Fibroblast of the aortic adventitia (primary cell): ENCODE measurements around the gene MRPL4. TPM values are rescaled to one million over a fixed set of nuclear protein-coding genes. Genes with fewer than 3 reads are reported as not detected.
A peak's percentile ranks its signal among the peaks of the same experiment; 100 is the strongest.

Experiments
- DNase-seq: peaks from one replicate; pipeline ENCODE4 v3.0.0-alpha.2; 2010; ENCODE audit warnings: low read depth
- H3K4me3 ChIP-seq: 2 replicates; pipeline ENCODE4 v1.5.1; 2011; ENCODE audit warnings: low read depth, mild to moderate bottlenecking, control low read depth, low read length, moderate library complexity
- total RNA-seq: library from RNA; depleted of rRNA; stranded (reverse); fragments of >200 nt; gene quantifications from 2 replicates; pipeline ENCODE4 v1.2.3, GENCODE V29; 2012; ENCODE audit warnings: low replicate concordance
- TF ChIP-seq, protein P1 (sequence below): IDR thresholded peaks from 2 replicates; pipeline ENCODE4 v1.5.1; 2011; ENCODE audit warnings: mild to moderate bottlenecking, low read length, control low read depth, inconsistent platforms; ENCODE audit not compliant: insufficient read depth

The MRPL4 gene
- total RNA-seq, 1 donor, result 33.9 TPM

DNA sequence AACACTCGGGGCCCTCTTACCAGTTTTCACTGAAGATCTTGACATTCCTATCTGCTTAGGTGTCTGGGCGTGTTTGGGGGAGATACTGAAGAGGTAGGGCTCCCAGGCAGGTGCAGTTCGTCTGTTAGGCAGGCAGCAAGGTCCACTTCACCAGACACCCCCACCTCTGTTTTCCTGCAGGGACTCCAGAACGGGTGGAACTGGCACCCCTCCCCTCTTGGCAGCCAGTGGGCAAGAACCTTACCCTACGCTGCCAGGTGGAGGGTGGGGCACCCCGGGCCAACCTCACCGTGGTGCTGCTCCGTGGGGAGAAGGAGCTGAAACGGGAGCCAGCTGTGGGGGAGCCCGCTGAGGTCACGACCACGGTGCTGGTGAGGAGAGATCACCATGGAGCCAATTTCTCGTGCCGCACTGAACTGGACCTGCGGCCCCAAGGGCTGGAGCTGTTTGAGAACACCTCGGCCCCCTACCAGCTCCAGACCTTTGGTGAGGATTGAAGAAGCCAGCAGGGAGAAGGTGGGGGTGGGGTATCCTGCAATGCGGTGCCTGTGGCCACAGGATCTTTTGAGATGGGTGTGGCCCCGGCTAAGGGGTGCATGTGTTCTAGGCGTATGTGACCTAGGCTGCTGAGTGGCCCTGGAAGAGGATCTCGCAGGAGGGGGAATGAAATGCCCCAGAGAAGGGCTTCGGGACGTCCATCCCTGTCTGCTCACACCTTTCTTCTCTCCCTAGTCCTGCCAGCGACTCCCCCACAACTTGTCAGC lies 31.5 kb downstream of the MRPL4 start:
- H3K4me3 ChIP-seq, result no peak overlapping the region
- TF ChIP-seq, protein P1, sequence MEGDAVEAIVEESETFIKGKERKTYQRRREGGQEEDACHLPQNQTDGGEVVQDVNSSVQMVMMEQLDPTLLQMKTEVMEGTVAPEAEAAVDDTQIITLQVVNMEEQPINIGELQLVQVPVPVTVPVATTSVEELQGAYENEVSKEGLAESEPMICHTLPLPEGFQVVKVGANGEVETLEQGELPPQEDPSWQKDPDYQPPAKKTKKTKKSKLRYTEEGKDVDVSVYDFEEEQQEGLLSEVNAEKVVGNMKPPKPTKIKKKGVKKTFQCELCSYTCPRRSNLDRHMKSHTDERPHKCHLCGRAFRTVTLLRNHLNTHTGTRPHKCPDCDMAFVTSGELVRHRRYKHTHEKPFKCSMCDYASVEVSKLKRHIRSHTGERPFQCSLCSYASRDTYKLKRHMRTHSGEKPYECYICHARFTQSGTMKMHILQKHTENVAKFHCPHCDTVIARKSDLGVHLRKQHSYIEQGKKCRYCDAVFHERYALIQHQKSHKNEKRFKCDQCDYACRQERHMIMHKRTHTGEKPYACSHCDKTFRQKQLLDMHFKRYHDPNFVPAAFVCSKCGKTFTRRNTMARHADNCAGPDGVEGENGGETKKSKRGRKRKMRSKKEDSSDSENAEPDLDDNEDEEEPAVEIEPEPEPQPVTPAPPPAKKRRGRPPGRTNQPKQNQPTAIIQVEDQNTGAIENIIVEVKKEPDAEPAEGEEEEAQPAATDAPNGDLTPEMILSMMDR, result no peak
- DNase-seq, result no peak

DNA sequence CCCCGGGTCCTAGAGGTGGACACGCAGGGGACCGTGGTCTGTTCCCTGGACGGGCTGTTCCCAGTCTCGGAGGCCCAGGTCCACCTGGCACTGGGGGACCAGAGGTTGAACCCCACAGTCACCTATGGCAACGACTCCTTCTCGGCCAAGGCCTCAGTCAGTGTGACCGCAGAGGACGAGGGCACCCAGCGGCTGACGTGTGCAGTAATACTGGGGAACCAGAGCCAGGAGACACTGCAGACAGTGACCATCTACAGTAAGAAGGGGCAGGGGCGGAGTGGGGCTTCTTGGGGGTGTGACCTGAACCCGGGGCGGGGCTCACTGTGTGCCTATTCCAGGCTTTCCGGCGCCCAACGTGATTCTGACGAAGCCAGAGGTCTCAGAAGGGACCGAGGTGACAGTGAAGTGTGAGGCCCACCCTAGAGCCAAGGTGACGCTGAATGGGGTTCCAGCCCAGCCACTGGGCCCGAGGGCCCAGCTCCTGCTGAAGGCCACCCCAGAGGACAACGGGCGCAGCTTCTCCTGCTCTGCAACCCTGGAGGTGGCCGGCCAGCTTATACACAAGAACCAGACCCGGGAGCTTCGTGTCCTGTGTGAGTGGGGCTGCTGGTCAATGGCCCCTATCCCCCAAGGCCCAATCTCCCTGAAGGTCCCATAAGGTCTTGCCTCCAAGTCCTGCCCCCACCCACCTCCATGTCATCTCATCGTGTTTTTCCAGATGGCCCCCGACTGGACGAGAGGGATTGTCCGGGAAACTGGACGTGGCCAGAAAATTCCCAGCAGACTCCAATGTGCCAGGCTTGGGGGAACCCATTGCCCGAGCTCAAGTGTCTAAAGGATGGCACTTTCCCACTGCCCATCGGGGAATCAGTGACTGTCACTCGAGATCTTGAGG lies 32.3 kb downstream of the MRPL4 start:
- DNase-seq, result no peak
- H3K4me3 ChIP-seq, result no peak overlapping the region
- TF ChIP-seq, protein P1, result no peak

DNA sequence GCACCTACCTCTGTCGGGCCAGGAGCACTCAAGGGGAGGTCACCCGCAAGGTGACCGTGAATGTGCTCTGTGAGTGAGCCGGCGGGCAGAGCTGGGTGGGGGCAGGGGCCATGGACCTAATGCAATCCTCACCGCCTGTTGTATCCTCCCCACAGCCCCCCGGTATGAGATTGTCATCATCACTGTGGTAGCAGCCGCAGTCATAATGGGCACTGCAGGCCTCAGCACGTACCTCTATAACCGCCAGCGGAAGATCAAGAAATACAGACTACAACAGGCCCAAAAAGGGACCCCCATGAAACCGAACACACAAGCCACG lies 32.9 kb downstream of the MRPL4 start:
- H3K4me3 ChIP-seq, result no peak overlapping the region
- DNase-seq, result no peak
- TF ChIP-seq, protein P1, result no peak

DNA sequence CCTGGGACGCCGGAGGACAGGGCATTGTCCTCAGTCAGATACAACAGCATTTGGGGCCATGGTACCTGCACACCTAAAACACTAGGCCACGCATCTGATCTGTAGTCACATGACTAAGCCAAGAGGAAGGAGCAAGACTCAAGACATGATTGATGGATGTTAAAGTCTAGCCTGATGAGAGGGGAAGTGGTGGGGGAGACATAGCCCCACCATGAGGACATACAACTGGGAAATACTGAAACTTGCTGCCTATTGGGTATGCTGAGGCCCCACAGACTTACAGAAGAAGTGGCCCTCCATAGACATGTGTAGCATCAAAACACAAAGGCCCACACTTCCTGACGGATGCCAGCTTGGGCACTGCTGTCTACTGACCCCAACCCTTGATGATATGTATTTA lies 33.4 kb downstream of the MRPL4 start:
- no peak overlapping the region for H3K4me3 ChIP-seq
- no peak for DNase-seq
- TF ChIP-seq, protein P1, result no peak

DNA sequence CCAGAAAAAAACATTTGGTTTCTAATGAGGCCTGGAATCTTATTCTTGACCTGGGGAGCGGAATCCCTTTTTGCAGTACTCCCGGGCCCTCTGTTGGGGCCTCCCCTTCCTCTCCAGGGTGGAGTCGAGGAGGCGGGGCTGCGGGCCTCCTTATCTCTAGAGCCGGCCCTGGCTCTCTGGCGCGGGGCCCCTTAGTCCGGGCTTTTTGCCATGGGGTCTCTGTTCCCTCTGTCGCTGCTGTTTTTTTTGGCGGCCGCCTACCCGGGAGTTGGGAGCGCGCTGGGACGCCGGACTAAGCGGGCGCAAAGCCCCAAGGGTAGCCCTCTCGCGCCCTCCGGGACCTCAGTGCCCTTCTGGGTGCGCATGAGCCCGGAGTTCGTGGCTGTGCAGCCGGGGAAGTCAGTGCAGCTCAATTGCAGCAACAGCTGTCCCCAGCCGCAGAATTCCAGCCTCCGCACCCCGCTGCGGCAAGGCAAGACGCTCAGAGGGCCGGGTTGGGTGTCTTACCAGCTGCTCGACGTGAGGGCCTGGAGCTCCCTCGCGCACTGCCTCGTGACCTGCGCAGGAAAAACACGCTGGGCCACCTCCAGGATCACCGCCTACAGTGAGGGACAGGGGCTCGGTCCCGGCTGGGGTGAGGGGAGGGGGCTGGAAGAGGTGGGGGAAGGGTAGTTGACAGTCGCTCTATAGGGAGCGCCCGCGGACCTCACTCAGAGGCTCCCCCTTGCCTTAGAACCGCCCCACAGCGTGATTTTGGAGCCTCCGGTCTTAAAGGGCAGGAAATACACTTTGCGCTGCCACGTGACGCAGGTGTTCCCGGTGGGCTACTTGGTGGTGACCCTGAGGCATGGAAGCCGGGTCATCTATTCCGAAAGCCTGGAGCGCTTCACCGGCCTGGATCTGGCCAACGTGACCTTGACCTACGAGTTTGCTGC lies 35.1 kb downstream of the MRPL4 start, which contains the start of gene ICAM4:
TSS of gene ICAM4 (plus strand) at position 153 of the 935 bp plus-strand sequence. CDS start at position 211, 58 bp downstream.
- TF ChIP-seq, protein P1, result no peak
- H3K4me3 ChIP-seq, result no peak within 1 kb of the TSS
- DNase-seq, result peak; percentile 44

DNA sequence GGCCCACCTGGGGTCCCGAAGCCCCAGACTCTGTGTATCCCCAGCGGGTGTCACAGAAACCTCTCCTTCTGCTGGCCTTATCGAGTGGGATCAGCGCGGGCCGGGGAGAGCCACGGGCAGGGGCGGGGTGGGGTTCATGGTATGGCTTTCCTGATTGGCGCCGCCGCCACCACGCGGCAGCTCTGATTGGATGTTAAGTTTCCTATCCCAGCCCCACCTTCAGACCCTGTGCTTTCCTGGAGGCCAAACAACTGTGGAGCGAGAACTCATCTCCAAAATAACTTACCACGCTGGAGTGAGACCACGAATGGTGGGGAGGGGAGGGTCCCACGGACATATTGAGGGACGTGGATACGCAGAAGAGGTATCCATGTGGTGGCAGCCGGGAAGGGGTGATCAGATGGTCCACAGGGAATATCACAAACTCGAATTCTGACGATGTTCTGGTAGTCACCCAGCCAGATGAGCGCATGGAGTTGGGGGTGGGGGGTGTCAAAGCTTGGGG lies 36.7 kb downstream of the MRPL4 start:
- TF ChIP-seq, protein P1, result no peak
- no peak for DNase-seq
- peak overlapping the region; percentile 25 for H3K4me3 ChIP-seq
